HG03439 (cell line): ENCODE data around the gene WDR11.

ENCODE experiments used
- ATAC-seq: cut with Tn5 transposase; IDR thresholded peaks from one replicate; pipeline ENCODE4 v1.9.1; 2021; ENCODE audit warnings: mild to moderate bottlenecking, moderate library complexity; ENCODE audit not compliant: unreplicated experiment

The WDR11 gene, protein sequence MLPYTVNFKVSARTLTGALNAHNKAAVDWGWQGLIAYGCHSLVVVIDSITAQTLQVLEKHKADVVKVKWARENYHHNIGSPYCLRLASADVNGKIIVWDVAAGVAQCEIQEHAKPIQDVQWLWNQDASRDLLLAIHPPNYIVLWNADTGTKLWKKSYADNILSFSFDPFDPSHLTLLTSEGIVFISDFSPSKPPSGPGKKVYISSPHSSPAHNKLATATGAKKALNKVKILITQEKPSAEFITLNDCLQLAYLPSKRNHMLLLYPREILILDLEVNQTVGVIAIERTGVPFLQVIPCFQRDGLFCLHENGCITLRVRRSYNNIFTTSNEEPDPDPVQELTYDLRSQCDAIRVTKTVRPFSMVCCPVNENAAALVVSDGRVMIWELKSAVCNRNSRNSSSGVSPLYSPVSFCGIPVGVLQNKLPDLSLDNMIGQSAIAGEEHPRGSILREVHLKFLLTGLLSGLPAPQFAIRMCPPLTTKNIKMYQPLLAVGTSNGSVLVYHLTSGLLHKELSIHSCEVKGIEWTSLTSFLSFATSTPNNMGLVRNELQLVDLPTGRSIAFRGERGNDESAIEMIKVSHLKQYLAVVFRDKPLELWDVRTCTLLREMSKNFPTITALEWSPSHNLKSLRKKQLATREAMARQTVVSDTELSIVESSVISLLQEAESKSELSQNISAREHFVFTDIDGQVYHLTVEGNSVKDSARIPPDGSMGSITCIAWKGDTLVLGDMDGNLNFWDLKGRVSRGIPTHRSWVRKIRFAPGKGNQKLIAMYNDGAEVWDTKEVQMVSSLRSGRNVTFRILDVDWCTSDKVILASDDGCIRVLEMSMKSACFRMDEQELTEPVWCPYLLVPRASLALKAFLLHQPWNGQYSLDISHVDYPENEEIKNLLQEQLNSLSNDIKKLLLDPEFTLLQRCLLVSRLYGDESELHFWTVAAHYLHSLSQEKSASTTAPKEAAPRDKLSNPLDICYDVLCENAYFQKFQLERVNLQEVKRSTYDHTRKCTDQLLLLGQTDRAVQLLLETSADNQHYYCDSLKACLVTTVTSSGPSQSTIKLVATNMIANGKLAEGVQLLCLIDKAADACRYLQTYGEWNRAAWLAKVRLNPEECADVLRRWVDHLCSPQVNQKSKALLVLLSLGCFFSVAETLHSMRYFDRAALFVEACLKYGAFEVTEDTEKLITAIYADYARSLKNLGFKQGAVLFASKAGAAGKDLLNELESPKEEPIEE

DNA sequence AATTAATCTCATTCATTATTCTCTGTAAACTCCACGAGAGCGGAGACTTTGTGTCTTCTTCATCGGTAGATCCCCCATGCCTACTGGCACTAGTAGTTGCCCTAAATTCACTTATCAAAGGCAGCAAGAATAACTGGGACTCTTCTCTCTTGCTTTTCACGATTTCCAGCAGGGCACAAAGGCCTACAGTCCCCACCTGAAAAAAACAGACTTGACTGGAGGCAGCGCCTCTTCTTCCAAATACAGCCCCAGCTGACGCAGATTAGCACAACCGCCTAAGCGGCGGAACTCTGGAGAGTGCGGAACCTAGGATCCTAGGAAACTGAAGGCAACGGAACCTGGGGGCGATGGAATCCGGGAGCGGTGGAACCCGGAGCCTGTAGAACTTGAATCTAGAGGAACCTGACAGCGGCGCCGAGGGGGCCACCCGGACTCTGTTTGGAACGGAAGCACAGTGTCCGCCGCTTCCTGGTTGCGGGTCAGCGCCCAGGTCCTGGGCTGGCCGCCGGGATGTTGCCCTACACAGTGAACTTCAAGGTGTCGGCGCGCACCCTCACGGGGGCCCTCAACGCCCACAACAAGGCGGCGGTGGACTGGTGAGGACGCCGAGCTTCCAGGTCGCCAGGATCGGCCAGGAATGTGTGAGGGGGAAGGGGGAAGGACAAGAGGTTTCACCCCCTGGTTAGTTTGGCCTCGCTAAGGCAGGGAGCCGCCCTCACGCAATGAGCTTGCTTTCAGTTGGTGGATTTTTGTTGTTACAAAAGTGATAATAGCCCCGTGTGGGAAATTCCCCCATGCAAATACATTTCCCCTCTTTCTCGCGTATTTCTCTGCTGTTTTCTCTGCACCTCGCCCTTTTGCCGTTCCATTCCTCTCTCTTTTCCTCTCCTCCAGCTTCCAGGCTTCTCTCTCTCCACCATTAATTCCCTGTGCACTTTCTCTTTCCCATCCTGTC, at the start of gene WDR11:
TSS of gene WDR11 (plus strand) at position 452 of the 955 bp plus-strand sequence. CDS start at position 511, 59 bp downstream.
- peak; percentile 96 for ATAC-seq

DNA sequence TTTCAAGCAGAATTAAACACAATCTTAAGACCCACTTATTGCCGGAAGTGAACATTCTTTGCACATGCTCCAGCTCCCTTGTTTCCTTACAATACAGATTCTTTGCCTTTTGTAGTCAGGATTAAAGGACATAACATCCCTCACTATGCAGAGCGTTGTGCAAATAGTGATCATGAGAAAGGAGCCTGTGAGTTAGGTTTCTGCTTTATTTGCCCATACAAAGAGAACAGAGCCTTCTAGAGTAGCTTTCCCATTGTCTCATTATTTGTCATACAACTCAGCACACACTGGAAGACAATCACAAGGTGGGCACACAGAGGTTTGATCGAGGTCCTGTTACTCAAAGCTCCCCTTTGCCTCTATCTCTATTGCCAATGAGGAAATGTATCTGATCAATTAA, 48.2 kb upstream of the WDR11 start:
- ATAC-seq = no peak

DNA sequence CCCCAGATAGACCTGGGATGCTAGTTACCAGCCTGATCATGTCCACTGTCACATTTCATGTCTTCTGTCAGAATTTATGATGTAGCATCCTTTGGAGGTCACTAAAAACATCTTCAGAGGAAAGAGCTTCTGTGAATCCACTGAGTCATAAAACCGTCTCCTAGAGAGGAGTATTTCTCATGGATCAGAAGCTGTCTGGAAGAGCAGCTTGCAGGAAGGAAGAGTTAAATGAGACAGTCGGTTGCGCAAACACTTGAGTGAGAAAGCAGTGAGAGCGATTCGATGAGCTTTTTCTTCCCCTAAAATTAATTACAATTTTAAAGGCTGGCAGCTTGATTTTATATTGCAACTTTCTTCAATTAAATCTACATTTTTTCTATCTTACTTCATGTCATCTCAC, 47.2 kb upstream of the WDR11 start:
- ATAC-seq = no peak

DNA sequence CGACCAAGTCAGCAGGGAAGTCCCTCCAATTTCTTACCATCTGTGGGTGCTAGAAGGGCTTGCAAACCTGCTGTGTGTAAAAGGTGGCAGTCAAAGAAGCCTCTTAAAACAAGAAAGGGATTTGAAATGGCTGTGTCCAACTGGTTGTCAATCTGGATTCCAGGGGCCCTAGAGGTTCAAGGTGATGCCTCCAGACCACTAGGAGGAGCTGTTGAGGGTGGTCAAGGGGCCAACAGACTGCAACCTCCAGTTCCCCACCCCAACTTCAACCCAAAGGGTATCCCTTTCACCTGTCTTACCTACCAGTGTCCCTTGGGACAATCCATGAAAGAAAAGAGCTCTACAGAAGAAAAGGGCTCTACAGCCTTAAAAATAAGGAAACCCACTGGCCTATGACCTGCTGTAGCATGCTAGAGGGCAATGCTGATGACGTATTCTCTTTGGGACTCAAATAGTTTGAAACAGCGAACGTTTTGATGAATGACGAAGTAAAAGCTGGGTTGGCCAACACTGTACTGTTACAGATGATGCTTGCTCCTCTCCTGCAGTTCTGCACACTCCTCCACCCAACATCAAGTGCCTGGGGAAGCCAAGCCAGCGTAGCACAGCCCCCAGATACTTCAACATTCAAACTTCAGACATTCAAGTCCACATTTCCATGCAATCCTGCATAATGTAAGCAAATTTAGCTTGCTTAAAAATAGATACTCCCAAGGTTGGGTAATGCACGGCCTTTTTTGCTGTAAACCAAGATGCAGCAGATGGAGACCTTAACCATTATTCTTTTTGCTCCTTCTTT, 45.9 kb upstream of the WDR11 start:
- no peak for ATAC-seq

DNA sequence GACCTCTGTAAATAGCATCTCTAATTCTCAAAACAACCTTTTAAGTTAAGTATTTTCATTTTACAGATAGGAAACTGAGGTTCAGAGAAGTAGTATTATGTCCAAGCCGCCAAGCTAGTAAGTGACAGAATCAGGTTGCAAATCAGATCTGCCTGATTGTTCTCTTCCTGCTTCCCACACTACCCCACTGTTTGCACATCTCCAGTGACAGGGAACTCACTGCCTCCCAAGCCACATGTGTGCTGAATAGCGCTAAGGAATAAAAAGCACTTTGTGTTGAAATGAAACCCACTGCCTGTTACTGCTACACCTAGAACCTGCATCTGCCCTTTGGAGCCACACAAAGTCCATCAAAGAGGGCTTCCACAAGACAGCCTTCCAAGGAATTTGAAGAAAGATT, 45.1 kb upstream of the WDR11 start:
- ATAC-seq = no peak

DNA sequence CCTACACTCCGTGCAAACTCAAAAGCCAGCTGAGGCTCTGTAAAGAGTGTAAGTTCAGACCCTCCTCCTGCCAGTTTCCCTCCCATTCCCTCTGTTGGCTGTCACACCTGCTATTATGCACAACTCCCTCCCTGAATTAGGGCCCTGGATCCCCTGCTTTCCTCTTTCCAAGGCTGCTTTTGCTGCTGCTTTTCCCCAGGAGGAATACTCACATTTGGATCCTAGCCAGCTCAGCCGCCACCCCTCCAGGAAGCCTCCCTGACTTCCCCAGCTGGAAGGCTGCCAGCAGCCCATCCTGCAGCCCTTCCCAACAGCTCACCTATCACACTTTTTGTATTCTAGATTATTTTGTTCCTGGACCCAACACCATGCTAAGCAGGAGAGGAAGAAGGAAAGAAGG, 40.9 kb upstream of the WDR11 start:
- no peak for ATAC-seq

DNA sequence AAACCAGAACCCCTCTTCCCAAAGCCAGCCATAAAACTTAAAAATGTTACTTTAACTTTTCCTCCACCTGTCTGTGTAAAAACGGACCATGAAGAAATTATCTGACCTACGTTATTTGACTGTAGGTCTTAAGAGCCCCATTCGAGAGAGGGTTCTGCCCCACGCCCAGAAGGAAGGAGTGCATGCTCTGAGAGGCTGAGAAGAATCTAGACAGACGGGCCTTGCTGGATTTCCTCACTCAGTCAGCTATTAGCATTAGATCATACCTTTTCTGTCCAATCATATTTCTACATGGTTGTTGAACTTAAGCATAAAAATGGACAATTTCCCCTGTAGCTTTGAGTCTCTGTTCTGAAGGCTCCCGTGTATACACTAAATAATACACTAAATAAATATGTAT, 38.1 kb upstream of the WDR11 start:
- ATAC-seq = no peak

DNA sequence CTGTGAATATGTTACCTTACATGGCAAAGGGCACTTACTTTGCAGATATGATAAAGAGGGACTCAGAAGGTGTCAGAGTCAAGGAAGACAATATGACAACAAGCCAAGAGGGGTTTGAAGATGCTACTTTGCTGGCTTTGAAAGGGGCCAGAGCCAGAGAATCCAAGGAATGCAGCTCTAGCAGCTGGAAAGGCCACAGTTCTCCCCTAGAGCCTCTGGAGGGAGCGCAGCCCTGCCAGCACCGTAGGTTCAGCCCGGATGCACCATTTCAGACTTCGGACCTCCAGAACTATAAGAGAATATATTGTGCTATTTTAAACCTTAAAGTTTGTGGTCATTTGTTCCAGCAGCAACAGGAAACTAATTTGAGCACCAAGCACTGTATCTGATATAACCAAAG, 32.9 kb upstream of the WDR11 start:
- no peak for ATAC-seq

DNA sequence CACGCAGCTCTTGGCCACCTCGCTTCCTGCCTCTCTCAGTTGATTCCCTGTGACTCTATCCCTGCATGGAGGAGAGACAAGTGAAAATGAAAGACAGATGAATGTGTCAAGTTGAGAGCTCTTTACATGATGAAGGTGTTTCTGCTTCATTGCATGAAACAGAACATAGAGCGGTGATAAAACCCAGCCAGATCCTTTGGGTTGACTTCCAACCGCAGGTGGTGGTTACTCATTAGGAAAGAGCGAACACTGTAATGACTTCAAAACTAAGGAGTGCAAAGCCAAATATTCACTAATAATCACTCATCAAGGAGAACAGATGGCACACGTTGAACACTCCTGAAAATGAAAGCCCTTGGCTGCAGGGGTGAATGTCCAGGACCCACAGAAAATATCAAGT, 31.8 kb upstream of the WDR11 start:
- ATAC-seq = no peak

DNA sequence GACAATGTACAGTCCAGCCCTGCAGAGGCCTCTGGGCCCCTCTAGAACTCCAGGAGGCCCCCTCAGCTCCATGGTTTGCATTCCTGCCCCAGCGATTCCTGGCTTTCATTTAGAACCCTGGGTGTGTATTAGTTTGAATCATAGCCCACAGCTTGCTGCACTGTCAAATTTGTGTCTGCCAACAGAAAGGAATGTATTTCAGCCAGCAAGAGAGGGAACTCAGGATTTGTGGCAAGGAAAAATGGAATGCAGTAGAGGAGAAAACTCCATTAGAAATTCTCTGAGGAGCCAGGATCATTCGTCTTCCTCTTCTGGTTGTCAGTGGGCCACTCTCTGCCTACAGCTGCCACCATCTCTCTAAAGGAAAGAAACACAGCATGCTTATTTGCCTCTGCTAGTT, 27.9 kb upstream of the WDR11 start:
- no peak for ATAC-seq

DNA sequence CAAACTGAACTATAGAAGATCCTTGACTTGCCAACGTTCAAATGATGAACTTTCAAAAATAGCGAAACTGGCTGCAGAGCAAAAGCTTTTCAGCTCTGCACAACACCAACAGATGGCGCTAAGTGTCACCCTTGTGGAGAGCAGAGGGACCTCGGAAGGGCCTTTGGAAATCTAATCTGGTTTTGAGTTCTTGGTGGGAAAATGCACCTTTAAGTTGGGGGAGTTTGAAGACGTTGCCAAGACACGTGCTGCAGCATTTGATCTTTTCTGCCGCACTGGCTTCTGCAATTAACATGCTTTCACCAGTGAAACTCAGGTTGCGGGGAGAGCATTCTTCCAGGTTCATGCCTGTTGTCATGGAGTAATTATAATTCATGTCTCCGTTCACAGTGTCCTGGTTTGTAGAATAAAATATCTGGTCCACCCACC, 26.3 kb upstream of the WDR11 start:
- ATAC-seq = no peak

DNA sequence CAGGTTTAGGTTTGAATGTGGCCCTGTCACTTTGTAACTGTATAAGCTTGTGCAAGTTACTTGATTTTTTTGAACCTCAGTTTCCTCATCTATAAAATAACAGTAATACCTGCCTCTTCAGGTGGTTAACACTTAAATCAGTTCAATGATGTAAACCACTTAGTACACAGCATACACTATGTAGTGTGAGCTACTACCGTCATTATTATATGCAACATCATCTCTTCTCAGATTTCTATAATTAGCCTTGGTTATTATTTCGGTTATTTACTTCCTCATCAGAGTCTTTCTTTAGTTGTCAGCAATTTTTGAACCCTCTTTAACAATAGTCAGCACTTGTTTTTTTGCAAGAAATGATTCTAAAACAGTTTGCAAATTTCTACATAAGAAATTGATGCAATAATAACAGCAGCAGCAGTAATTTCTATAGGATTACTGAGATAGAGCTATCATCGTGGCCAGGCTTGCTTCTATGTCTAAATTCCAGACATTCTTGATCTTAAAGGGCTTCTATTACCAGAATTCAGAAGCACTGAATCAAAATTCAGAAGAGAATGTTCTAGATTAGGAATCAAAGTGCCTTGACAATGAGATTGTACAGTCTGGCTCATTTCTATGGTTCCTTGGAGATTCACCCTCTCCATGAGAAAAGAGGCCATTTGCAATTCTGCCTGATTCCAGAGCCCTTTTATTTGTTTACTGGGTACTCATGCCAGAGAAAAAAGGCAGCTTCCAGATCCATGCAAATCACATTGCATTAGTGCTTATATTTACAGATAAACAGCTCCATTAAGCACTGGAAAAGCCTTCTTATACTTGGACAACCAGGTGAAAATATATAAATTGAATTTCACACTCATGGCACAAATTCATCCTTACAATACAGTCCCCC, 25.0 kb upstream of the WDR11 start:
- ATAC-seq = no peak

DNA sequence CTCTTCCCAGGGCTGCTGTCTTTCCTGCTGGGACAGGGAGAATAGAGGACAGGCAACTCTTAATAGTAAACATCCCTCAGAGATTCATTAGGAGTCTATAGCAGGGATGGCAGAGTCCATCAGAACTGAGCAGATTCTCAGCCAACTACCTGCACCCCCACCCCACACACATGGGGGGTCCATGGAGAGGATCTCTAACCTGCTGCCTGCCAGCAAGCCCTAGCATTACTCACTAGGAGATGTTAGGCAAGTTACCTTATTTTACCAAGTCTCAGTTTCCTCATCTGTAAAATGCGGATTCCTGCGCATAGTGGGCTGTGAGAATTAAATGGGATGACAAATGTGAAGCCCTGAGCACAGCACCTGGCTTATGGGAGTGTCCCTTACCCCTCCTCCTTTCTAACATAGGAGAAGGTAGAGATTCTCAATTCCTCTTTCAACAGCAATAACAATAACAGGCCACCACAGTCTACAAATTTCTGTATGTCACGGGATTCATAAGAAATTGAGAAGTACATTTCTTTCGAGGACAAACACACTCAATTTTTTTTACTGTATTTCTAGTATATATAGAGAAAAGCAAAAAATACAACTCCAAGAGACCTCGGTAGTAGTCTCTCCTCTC, 23.8 kb upstream of the WDR11 start:
- ATAC-seq = no peak

DNA sequence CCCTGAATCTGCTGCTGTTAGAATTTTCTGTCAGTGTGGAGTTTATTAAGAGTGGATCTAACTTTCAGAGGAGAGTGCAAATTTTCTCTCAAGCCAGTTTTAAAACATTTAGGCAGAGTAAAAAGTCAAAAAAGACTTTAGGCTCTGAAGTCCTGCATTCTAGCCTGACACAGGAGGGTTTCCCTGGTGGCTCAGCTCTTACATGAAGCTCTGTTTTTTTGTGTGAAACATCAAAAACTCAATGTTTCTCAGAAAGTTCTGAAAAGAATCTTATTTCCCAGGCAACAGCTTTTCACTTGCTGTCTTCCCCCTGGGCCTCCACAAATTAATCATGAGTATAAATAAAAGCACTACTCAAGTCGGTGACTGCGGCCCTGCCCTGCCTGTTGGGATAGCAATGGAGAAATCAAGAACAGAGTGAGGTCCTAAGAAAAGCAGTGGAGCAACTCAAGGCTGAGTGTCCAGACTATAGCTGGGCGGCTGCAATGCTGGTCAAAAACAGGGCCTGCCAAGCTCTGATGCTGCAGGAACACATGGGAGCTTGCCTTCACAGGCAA, 22.3 kb upstream of the WDR11 start:
- no peak for ATAC-seq

DNA sequence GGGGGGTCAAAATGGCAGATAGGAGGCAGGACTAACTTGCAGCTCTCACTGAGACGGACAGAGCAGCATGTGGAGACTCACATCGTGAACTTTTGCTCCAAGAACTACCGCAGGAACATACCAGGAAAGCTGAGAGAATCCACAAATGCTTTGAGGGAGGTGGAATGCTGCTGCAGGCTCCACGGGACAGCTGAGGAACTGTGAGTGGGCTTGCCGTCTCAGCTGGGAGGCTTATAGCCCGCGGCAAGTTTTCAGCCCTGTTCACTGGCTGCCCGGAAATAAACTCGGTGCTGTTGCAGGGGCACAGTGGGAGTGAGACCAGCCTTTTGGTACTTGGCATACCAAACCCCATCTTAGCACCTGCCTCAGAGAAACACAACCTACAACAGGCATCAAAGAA, 19.1 kb upstream of the WDR11 start:
- ATAC-seq = no peak

DNA sequence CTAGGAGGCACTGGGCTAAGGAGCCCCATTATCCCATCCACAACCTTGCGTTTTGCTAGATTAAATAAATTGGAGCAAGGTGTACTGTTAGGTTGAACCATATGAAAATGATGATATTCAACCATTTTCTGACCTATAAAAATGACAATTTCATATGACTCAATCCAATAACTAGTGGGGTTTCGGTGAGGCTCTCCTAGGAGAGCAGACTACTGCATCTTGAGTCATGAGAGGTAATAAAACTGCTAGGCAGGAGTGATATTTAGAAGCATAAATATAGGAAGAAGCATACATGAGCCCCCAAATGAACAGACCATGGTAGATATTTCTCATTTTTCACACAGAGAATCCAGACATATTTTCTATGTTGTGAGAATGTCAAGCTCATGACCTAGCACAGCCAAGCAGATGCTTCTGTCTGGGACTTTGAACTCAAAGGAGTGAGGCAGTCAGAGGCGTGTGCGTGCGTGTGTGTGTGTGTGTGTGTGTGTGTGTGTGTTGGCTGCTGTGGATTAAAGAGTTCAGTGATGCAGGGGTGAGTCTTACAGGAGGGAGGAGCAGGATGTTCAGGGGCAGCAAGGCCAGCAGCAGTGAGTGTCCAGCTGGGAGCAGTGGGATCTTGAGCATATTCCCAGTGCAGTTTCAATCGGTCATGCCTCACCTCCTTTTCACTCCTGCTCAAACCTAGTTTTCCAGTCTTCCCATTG, 17.8 kb upstream of the WDR11 start:
- ATAC-seq = no peak

DNA sequence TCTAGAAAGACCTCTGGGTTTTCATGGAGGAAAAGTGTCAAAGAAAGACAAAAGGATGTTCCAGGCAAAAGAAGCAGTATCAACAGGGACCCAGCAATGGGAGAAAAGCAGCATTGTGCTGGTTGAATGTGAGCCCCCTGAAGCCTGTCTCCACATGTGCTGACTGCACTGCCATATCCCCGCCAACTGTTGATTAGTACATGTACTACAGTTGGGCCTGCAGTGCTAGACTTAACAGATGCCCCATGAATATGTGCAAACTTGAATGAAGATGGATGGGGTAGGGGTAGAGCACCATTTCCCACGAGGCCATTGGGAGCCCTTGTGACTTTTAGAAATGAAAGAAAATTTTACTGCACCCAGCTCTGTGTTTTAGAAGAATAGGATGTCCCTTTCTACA, 15.6 kb upstream of the WDR11 start:
- ATAC-seq = no peak
